Activated CD8-positive, alpha-beta T cell treated with anti-CD3 and anti-CD28 coated beads for 36 hours (primary cell): Measurements from ENCODE around the gene ZNF621. TPM values are rescaled to one million over a fixed set of nuclear protein-coding genes. Genes with fewer than 3 reads are reported as not detected.

Source experiments
- ATAC-seq: fragments of 200-7000 bp; cut with Tn5 transposase; one replicate; pipeline ENCODE4 v1.10.0; 2021; ENCODE audit warnings: mild to moderate bottlenecking, moderate library complexity
- CTCF ChIA-PET: fragments of 350-600 bp; sonication (Branson Sonifier 250); formaldehyde crosslinking; loops from one replicate; lab custom pipeline; 2021; ENCODE audit warnings: antibody characterized with exemption; lab: Charles Lee
- POLR2A ChIA-PET: fragments of 350-600 bp; sonication (Branson Sonifier 250); formaldehyde crosslinking; loops from one replicate; lab custom pipeline; 2021; ENCODE audit warnings: antibody characterized with exemption; lab: Charles Lee
- DNase-seq: peaks from one replicate; pipeline ENCODE4 v3.0.0-alpha.2; 2020
- H3K27ac Mint-ChIP-seq: one replicate; pipeline ENCODE4 v1.8.0; 2021; ENCODE audit warnings: mild to moderate bottlenecking, mixed read lengths
- H3K27me3 Mint-ChIP-seq: one replicate; pipeline ENCODE4 v1.8.0; 2021; ENCODE audit warnings: mixed read lengths
- H3K36me3 Mint-ChIP-seq: one replicate; pipeline ENCODE4 v1.8.0; 2021; ENCODE audit warnings: low read depth, mixed read lengths
- H3K4me1 Mint-ChIP-seq: one replicate; pipeline ENCODE4 v1.8.0; 2021; ENCODE audit warnings: low read depth, mixed read lengths
- H3K4me3 Mint-ChIP-seq: one replicate; pipeline ENCODE4 v1.8.0; 2021; ENCODE audit warnings: mild to moderate bottlenecking, moderate library complexity, mixed read lengths
- H3K9me3 Mint-ChIP-seq: one replicate; pipeline ENCODE4 v1.8.0; 2021; ENCODE audit warnings: mixed read lengths
- intact Hi-C: fragments of 100-400 bp; cut with micrococcal nuclease; formaldehyde crosslinking; loops from one replicate; pipeline ENCODE4 v1.10.0; 2022
- total RNA-seq, 2 experiments: library from RNA; stranded (reverse); gene quantifications; one replicate each; pipeline ENCODE4 v1.2.3, GENCODE V29; 2021
- TF ChIP-seq, protein P1 (sequence below): fragments of 200-600 bp; IDR thresholded peaks from one replicate; pipeline ENCODE4 v1.8.0; 2022; ENCODE audit warnings: antibody characterized with exemption, mild to moderate bottlenecking

The ZNF621 gene
- 10 to 100 TPM; 18.5 to 19.1 TPM for total RNA-seq

DNA sequence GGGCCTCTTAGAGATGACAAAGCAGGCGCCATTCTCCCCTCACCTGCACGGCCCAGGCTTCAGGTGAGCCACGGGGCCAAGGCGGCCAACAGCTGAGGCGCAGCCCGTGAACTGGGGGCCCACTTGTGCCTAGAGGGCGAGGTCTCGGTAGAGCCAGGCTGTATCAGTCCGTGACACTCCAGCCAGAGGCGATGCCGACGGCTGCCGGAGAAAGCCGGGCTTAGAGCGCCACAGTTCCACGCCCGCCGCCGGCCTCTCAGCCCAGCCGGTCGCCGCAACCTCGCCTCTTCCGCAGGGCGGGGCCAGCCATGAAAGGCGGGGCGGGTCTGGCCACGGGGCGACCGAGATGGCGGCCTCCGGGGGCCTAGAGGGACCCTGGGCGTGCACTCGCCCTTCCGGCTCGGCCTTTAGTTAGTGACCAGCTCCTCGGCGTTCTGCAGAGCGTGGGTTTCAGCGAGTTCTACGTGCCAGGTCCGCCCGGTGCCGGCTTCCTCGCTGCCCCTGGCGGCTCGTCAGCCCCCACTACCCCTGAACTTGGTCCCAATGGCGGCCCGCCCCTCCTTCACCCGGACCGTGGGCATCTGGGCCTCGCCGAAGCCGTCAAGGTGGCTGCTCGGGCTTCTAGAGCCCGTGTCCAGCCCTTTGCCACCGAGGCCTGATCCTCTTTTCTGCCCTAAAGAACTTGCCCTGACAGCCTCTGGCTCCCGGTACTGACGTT lies at the start of gene ZNF621:
ZNF621 (plus strand) TSS at position 393 of the 718 bp plus-strand sequence. CDS start 881 bp downstream, outside the sequence.
- peak; percentile 99 for ATAC-seq
- peaks cover 25% of the 10 kb centered on the region for H3K36me3 Mint-ChIP-seq
- peak within 1 kb of the TSS; percentile 90 for H3K4me3 Mint-ChIP-seq
- POLR2A ChIA-PET: interaction anchor here (0.7 to 1.8 kb wide), 9 partner anchors 9 to 675 kb away, joined by 3 to 11 read pairs (median 4); partner anchors contain the start of genes CTNNB1, RPL14, ZNF619 and ZNF620
- intact Hi-C loops: no loop called here
- DNase-seq: peak; percentile 88
- H3K27ac Mint-ChIP-seq: peak within 1 kb of the TSS; percentile 91
- no peaks in the 10 kb centered on the region for H3K9me3 Mint-ChIP-seq
- peaks cover 23% of the 10 kb centered on the region for H3K4me1 Mint-ChIP-seq
- no peaks in the 10 kb centered on the region for H3K27me3 Mint-ChIP-seq
- TF ChIP-seq, protein P1, sequence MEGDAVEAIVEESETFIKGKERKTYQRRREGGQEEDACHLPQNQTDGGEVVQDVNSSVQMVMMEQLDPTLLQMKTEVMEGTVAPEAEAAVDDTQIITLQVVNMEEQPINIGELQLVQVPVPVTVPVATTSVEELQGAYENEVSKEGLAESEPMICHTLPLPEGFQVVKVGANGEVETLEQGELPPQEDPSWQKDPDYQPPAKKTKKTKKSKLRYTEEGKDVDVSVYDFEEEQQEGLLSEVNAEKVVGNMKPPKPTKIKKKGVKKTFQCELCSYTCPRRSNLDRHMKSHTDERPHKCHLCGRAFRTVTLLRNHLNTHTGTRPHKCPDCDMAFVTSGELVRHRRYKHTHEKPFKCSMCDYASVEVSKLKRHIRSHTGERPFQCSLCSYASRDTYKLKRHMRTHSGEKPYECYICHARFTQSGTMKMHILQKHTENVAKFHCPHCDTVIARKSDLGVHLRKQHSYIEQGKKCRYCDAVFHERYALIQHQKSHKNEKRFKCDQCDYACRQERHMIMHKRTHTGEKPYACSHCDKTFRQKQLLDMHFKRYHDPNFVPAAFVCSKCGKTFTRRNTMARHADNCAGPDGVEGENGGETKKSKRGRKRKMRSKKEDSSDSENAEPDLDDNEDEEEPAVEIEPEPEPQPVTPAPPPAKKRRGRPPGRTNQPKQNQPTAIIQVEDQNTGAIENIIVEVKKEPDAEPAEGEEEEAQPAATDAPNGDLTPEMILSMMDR: no peak
- CTCF ChIA-PET: interaction anchor here (0.8 to 2.0 kb wide), 3 partner anchors 20 to 81 kb away, joined by 3 to 6 read pairs (median 4); no protein-coding TSS in a partner anchor

DNA sequence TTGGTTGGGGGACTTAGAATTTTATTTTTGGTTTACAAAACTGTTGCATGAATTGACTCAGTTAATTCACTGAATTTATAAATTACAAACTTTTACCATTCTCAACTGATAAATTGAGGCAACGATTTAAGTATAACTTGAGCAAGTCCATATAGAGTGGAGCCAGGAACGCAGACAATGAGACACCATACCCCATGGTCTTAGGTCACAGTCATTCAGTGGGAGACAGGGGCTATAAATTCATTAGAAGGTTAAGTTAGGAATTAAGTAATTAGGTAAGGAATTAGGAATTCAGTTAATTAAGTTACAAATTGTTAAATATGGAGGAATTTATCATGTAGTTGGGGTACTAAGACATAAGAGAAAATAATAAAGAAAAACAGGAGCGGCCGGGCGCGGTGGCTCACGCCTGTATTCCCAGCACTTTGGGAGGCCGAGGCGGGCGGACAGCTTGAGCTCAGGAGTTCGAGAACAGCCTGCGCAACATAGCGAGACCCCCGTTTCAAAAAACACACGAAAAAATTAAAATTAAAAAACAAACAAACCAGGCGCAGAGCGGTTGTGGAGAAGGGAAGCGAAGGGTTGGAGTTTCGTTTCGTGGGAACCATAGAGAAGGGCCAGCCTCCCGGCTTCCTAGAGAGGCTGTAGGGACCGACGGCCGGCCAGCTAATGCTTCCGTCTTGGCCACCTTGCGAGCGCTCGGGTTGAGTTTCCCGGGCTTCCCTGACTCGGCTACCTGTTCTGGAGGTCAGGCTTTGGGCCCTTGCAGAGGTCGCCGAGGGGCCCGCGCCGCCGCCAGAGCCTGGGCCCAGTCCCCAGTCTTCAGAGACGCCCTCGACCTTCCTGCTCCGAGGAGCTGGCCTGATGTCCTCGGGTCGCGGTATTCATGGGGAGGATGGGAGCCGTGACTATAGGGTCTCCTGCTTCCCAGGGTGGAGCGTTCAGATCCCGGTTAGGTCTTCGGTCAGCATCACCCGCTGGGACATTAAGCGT lies 48.0 kb upstream of the ZNF621 start, which contains the start of gene ZNF619:
ZNF619 (plus strand) TSS at position 645 of the 993 bp plus-strand sequence. CDS start 858 bp downstream, outside the sequence.
- H3K27ac Mint-ChIP-seq: peak within 1 kb of the TSS; percentile 87
- peaks cover 3% of the 10 kb centered on the region for H3K36me3 Mint-ChIP-seq
- no peaks in the 10 kb centered on the region for H3K27me3 Mint-ChIP-seq
- ATAC-seq (peak; percentile 87), DNase-seq (peak; percentile 60)
- intact Hi-C loops: no loop called here
- TF ChIP-seq, protein P1: no peak
- H3K4me1 Mint-ChIP-seq: peaks cover 19% of the 10 kb centered on the region
- no peaks in the 10 kb centered on the region for H3K9me3 Mint-ChIP-seq
- CTCF ChIA-PET: interaction anchor here (0.6 to 0.8 kb wide), 2 partner anchors 29 to 47 kb away, joined by 3 read pairs; partner anchors contain the start of gene ZNF620
- peak within 1 kb of the TSS; percentile 82 for H3K4me3 Mint-ChIP-seq
- POLR2A ChIA-PET: interaction anchor here (0.8 to 3.9 kb wide), 8 partner anchors 10 to 48 kb away, joined by 3 to 26 read pairs (median 6); partner anchors contain the start of genes RPL14 and ZNF621

DNA sequence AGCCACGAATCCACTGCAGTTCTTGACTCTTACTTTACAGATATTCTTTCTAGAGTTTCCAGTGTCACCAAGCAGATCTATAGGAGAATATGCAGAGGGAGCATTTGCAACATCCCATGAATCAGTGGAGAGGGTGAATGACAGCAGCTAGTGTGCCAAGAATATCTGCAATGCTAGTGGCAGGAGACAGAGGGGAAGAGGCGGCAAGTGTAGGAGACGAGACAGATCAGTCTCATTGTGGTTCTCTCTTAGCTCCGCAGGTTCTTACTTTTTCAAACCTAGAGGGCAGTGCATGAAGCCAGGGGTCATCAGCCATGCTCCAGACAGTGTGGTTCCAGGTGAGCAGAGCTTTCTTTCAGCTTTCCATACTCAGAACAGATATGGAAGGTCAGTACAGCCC lies 47.1 kb upstream of the ZNF621 start:
- ATAC-seq: no peak
- intact Hi-C loops: no loop called here
- POLR2A ChIA-PET: interaction anchor here (1.2 to 3.9 kb wide), 6 partner anchors 9 to 47 kb away, joined by 3 to 26 read pairs (median 7); partner anchors contain the start of genes RPL14 and ZNF621

DNA sequence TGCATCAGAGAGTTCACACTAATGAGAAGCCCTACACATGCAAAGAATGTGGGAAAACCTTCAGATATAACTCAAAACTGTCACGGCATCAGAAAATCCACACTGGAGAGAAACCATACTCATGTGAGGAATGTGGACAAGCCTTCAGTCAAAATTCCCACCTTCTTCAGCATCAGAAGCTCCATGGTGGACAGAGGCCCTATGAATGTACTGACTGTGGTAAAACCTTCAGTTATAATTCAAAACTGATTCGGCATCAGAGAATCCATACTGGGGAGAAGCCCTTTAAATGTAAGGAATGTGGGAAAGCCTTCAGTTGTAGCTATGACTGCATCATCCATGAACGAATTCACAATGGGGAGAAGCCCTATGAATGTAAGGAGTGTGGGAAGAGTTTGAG lies 37.6 kb upstream of the ZNF621 start:
- Mint-ChIP-seq H3K27ac (no peak overlapping the region), H3K9me3 (peaks cover 23% of the 10 kb centered on the region), H3K4me3 (no peak overlapping the region), H3K27me3 (no peaks in the 10 kb centered on the region), H3K36me3 (peaks cover 47% of the 10 kb centered on the region), H3K4me1 (peaks cover 2% of the 10 kb centered on the region)
- no peak for DNase-seq
- intact Hi-C loops: no loop called here
- no peak for ATAC-seq
- CTCF ChIA-PET: no interaction called here
- POLR2A ChIA-PET: interaction anchor here (1.4 kb wide), 1 partner anchor 9 kb away, joined by 7 read pairs; no protein-coding TSS in a partner anchor
- TF ChIP-seq, protein P1: no peak

More for the DNA sequence above, 47.1 kb upstream of the ZNF621 start:
- H3K27ac Mint-ChIP-seq: peak overlapping the region; percentile 87
- peaks cover 19% of the 10 kb centered on the region for H3K4me1 Mint-ChIP-seq
- H3K36me3 Mint-ChIP-seq: peaks cover 8% of the 10 kb centered on the region
- H3K4me3 Mint-ChIP-seq: peak overlapping the region; percentile 82
- DNase-seq: no peak
- CTCF ChIA-PET: interaction anchor here (0.6 to 1.1 kb wide), 3 partner anchors 28 to 102 kb away, joined by 3 read pairs; partner anchors contain the start of gene ZNF620
- TF ChIP-seq, protein P1: no peak
- no peaks in the 10 kb centered on the region for H3K9me3 Mint-ChIP-seq
- no peaks in the 10 kb centered on the region for H3K27me3 Mint-ChIP-seq
